ENCODE results near the gene MACROD1.

DNA sequence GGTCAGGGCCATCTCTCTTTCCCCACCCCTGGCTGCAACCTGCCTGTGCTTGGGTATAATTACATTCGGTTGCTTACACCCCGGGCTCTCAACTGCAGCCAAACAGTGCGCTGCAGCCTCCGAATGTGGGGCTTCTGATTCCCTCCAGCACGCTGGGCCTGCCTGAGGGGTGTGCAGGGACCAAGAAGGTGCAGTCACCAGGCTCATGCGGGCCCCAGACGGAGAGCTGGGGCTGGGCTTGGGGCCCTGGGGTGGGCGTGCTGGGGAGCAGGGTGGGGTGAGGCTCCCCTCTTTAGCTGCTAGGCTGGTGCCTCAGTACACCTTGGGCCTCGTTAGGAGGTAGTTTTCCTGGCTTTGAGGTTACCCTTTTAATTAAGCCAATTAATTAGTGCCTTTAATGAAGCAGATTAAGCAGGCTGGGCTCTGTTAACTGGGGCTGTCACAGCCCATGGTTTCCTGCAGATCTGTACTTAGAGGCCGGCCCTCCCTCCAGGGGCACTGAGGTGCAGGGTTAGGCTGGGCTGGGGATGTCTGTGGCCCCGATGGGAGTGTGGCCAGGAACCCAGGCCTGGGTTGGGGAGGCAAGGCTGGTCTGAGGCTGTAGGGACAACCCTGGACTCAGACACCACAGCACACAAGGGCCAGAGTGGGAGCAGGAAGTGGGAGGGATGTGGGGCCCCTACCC is 112.8 kb downstream of the MACROD1 start:
- TF ChIP-seq, protein P1, sequence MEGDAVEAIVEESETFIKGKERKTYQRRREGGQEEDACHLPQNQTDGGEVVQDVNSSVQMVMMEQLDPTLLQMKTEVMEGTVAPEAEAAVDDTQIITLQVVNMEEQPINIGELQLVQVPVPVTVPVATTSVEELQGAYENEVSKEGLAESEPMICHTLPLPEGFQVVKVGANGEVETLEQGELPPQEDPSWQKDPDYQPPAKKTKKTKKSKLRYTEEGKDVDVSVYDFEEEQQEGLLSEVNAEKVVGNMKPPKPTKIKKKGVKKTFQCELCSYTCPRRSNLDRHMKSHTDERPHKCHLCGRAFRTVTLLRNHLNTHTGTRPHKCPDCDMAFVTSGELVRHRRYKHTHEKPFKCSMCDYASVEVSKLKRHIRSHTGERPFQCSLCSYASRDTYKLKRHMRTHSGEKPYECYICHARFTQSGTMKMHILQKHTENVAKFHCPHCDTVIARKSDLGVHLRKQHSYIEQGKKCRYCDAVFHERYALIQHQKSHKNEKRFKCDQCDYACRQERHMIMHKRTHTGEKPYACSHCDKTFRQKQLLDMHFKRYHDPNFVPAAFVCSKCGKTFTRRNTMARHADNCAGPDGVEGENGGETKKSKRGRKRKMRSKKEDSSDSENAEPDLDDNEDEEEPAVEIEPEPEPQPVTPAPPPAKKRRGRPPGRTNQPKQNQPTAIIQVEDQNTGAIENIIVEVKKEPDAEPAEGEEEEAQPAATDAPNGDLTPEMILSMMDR (IDR thresholded peaks at IDR 0.05; ENCODE audit: insufficient read depth, low read depth, low read length) = no peak
- no peak for TF ChIP-seq EZH2 (IDR thresholded peaks at IDR 0.05; ENCODE audit: insufficient read depth, low read length)

All from astrocyte (in vitro differentiated cells and primary cell).